Right lobe of liver (tissue), 4 donors: ENCODE data around the gene CTNNB1.

ENCODE experiments used
- POLR2A ChIP-seq: fragments of 450-650 bp; IDR thresholded peaks from one replicate; pipeline ENCODE4 v1.6.1; 2017; ENCODE audit warnings: antibody characterized with exemption, mild to moderate bottlenecking
- TF ChIP-seq, protein P1 (sequence below), 4 donors: fragments of 200-600 bp in 3 of 4; fragments of 450-650 bp in 1 of 4; IDR thresholded peaks; one replicate each; pipeline versions ENCODE4 v1.5.1 to v1.8.0; 2016 to 2022; ENCODE audit warnings: antibody characterized with exemption in 4 of 4, mild to moderate bottlenecking in 2 of 4
- donor health status: DM: no; HTN: no; CAD: no.
- donor health status: DM: no; HTN: no; CAD: no.
- donor health status: DM: no; HTN: yes; CAD: no.

DNA sequence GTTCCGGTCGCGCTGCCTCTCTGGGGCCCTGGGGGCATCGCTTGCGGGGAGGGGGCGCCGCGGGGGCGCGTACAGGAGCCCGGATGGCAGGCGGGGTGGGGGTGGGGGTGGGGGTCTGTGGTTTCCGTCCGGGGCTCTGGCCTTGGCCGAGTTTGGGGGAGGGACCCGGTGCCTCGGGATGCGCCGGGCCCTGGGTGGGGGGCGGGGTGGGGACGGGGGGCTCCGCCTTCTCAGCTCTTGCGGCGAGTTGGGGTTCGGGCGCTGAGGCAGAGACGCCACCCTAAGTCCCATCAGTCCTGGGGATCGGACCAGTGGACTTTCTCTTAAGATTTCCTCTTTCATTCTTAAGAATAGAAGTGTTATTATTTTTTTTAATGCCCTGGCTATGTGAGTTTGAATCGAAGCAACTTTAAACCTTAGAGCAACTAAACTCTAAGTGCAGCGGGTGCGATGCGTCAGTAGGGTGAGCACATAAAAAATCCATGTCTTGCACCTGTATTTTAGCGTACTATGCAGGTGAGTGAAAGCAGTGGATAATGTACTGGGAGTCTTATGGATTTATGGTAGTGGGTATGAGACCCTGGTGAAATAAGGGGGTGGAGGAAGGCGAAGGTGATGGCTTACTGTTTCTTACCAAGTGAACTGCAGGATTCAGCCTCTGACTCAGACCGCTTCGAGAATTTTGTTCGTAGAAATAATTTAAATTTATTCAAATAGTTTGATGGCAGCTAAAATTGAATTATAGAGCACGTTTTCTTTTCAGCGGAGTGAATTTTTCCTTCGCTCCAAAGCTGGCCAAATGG lies 762 bp downstream of the CTNNB1 start:
- TF ChIP-seq, protein P1, sequence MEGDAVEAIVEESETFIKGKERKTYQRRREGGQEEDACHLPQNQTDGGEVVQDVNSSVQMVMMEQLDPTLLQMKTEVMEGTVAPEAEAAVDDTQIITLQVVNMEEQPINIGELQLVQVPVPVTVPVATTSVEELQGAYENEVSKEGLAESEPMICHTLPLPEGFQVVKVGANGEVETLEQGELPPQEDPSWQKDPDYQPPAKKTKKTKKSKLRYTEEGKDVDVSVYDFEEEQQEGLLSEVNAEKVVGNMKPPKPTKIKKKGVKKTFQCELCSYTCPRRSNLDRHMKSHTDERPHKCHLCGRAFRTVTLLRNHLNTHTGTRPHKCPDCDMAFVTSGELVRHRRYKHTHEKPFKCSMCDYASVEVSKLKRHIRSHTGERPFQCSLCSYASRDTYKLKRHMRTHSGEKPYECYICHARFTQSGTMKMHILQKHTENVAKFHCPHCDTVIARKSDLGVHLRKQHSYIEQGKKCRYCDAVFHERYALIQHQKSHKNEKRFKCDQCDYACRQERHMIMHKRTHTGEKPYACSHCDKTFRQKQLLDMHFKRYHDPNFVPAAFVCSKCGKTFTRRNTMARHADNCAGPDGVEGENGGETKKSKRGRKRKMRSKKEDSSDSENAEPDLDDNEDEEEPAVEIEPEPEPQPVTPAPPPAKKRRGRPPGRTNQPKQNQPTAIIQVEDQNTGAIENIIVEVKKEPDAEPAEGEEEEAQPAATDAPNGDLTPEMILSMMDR (IDR thresholded peaks at IDR 0.05) = no peak
- TF ChIP-seq POLR2A = no peak
